Hepatocyte (in vitro differentiated cells): ENCODE measurements around the gene CRK.

ENCODE experiments used
- CTCF ChIP-seq: fragments of 200-600 bp; sonication (generic); IDR thresholded peaks from 2 replicates; pipeline ENCODE4 v1.5.1; 2016; ENCODE audit warnings: antibody characterized with exemption, mild to moderate bottlenecking; ENCODE audit not compliant: poor library complexity
- EZH2 ChIP-seq: fragments of 200-600 bp; sonication (generic); IDR thresholded peaks from 2 replicates; pipeline ENCODE4 v1.6.1; 2016; ENCODE audit warnings: antibody characterized with exemption, mild to moderate bottlenecking, borderline replicate concordance

- TF ChIP-seq CTCF (no peak), EZH2 (no peak)
Observed at GRCh38 chr17:1484676-1485422, 28.8 kb upstream of the CRK start.
